Skeletal muscle satellite cell (primary cell): ENCODE results near the gene SENP7. TPM values are rescaled to one million over a fixed set of nuclear protein-coding genes. Genes with fewer than 3 reads are reported as not detected.
"Not testable (repeated sequence)": the region's sequence is repeated elsewhere in the genome, so short reads cannot be mapped to it uniquely, and the experiment has no call there.

Experiments
- H3K27me3 ChIP-seq: 2 replicates; pipeline ENCODE4 v1.7.0; 2013; ENCODE audit warnings: low read length; ENCODE audit not compliant: control insufficient read depth, insufficient read depth
- H3K36me3 ChIP-seq: 2 replicates; pipeline ENCODE4 v1.7.0; 2013; ENCODE audit warnings: mild to moderate bottlenecking, control low read depth, low read length; ENCODE audit not compliant: insufficient read depth
- H3K4me1 ChIP-seq: 2 replicates; pipeline ENCODE4 v1.7.0; 2013; ENCODE audit warnings: low read length; ENCODE audit not compliant: control insufficient read depth, insufficient read depth
- H3K4me2 ChIP-seq: 2 replicates; pipeline ENCODE4 v1.7.0; 2013; ENCODE audit warnings: mild to moderate bottlenecking, low read length
- H3K4me3 ChIP-seq: 2 replicates; pipeline ENCODE4 v1.7.0; 2013; ENCODE audit warnings: low read length
- H3K9ac ChIP-seq: 2 replicates; pipeline ENCODE4 v1.7.0; 2013; ENCODE audit warnings: mild to moderate bottlenecking, low read depth, low read length, moderate library complexity
- H3K9me3 ChIP-seq: replicated peaks from 2 replicates; pipeline ENCODE4 v1.7.0; 2013; ENCODE audit warnings: mild to moderate bottlenecking, control low read depth, low read length
- total RNA-seq: library from RNA; depleted of rRNA; stranded (reverse); fragments of >200 nt; gene quantifications from 2 replicates; pipeline ENCODE4 v1.2.3, GENCODE V29; 2012; rRNA removed

SENP7 gene, protein sequence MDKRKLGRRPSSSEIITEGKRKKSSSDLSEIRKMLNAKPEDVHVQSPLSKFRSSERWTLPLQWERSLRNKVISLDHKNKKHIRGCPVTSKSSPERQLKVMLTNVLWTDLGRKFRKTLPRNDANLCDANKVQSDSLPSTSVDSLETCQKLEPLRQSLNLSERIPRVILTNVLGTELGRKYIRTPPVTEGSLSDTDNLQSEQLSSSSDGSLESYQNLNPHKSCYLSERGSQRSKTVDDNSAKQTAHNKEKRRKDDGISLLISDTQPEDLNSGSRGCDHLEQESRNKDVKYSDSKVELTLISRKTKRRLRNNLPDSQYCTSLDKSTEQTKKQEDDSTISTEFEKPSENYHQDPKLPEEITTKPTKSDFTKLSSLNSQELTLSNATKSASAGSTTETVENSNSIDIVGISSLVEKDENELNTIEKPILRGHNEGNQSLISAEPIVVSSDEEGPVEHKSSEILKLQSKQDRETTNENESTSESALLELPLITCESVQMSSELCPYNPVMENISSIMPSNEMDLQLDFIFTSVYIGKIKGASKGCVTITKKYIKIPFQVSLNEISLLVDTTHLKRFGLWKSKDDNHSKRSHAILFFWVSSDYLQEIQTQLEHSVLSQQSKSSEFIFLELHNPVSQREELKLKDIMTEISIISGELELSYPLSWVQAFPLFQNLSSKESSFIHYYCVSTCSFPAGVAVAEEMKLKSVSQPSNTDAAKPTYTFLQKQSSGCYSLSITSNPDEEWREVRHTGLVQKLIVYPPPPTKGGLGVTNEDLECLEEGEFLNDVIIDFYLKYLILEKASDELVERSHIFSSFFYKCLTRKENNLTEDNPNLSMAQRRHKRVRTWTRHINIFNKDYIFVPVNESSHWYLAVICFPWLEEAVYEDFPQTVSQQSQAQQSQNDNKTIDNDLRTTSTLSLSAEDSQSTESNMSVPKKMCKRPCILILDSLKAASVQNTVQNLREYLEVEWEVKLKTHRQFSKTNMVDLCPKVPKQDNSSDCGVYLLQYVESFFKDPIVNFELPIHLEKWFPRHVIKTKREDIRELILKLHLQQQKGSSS
- 5.2 and 5.3 TPM in 2 replicates for total RNA-seq

GRCh38 chr3:101512646-101513418 lies at the start of gene SENP7:
Gene SENP7 (minus strand): TSS chr3:101513212. CDS start chr3:101513130, 82 bp downstream.
- Histone ChIP-seq H3K36me3 (no peaks in the 10 kb centered on the region), H3K9ac (peak within 1 kb of the TSS; percentile 98), H3K27me3 (peaks cover 4% of the 10 kb centered on the region), H3K4me3 (peak within 1 kb of the TSS; percentile 82), H3K9me3 (no peaks in the 10 kb centered on the region), H3K4me1 (peaks cover 5% of the 10 kb centered on the region), H3K4me2 (peak within 1 kb of the TSS; percentile 80)

DNA sequence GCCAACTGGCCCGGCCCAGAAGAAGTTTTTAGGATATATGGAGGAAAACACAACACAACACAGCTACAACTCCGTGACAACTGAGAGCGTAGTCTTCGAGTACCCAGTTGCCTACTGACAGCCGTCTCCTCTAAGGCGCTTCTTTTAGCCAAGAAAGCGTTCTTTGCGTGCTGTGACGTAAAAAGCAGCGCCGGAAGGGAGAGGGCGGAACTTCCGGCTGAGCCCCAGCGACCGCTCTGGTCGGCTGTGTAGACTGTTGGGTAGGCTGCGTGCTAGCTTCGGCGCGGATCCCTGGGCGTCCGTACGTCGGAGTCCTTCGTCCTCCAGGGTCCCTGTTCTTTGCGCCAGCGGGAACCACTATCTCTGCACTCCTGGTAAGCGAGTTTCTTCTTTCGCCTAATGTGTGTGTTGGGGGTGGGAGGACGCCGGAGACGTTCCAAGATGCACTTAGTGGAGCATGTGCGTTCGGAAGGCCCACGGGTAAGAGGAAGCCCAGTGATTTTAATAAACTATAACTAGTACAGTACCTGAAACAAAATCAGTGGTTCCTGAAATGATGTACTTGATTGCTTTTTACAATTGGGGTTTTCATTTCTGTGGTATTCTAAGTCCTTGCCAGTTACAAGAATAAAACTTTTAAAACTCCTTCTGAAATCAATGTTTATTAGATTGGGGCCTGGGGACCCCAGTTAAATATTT lies 48.8 kb upstream of the SENP7 start, which contains the start of gene TRMT10C:
TRMT10C (plus strand) TSS at position 239 of the 699 bp plus-strand sequence. CDS start 2,914 bp downstream, outside the sequence.
- H3K9me3 ChIP-seq, result no peaks in the 10 kb centered on the region

DNA sequence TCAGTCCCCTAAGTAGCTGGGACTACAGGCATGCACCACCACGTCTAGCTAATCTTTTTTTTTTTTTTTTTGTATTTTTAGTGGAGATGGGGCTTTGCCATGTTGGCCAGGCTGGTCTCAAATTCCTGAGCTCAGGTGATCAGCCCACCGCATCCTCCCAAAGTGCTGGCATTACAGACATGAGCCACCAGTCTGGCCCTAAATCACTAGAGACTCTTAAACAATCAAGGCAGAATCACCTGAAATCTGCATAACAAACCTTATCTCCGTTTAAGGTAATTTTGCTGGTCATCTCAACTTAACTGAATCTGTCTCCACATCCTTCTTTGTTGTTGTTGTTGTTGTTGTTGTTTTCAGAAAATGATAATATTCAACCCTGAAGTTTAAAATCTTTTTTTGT lies 43.1 kb upstream of the SENP7 start:
- H3K9ac ChIP-seq, result no peak overlapping the region
- no peak overlapping the region for H3K4me3 ChIP-seq
- H3K4me2 ChIP-seq, result no peak overlapping the region
- H3K9me3 ChIP-seq, result no peaks in the 10 kb centered on the region
- no peaks in the 10 kb centered on the region for H3K4me1 ChIP-seq
- no peaks in the 10 kb centered on the region for H3K36me3 ChIP-seq
- H3K27me3 ChIP-seq, result peaks cover 25% of the 10 kb centered on the region

More for the DNA sequence above, 48.8 kb upstream of the SENP7 start, which contains the start of gene TRMT10C:
- peaks cover 6% of the 10 kb centered on the region for H3K4me1 ChIP-seq
- peaks cover 15% of the 10 kb centered on the region for H3K36me3 ChIP-seq
- H3K9ac ChIP-seq, result peak within 1 kb of the TSS; percentile 92
- peaks cover 14% of the 10 kb centered on the region for H3K27me3 ChIP-seq
- peak within 1 kb of the TSS; percentile 80 for H3K4me2 ChIP-seq
- H3K4me3 ChIP-seq, result peak within 1 kb of the TSS; percentile 89

DNA sequence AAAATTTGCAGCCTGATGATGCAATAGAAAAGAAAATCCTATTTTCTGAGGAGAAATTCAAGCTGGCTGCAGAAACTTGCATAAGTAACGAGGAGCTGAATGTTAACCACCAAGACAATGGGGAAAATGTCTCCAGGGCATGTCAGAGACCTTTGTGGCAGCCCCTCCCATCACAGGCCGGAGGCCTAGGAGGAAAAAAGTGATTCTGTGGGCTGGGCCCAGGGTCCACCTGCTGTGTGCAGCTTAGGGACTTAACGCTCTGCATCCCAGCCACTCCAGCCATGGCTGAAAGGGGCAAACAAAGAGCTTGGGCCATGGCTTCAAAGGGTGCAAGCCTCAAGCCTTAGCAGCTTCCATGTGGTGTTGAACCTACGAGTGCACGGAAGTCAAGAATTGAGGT lies 40.4 kb upstream of the SENP7 start:
- H3K36me3 ChIP-seq, H3K9ac ChIP-seq, H3K4me3 ChIP-seq, H3K9me3 ChIP-seq, H3K4me1 ChIP-seq, H3K4me2 ChIP-seq: not testable (repeated sequence)
- peaks cover 29% of the 10 kb centered on the region for H3K27me3 ChIP-seq

DNA sequence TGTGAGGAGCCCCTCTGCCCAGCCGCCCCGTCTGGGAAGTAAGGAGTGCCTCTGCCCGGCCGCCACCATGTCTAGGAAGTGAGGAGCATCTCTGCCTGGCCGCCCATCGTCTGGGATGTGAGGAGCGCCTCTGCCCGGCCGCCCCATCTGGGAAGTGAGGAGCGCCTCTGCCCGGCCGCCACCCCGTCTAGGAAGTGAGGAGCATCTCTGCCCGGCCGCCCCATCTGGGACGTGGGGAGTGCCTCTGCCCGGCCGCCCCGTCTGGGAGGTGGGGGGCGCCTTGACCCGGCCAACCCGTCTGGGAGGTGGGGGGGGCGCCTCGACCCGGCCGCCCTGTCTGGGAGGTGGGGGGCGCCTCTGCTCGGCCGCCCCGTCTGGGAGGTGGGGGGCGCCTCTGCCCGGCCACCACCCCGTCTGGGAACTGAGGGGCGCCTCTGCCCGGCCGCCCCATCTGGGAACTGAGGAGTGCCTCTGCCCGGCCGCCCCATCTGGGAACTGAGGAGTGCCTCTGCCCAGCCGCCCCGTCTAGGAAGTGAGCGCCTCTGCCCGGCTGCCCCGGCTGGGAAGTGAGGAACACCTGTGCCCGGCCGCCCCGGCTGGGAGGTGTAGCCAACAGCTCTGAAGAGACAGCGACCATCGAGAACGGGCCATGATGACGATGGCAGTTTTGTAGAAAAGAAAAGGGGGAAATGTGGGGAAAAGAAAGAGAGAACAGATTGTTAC lies 38.5 kb upstream of the SENP7 start:
- peaks cover 24% of the 10 kb centered on the region for H3K27me3 ChIP-seq
- not testable (repeated sequence) for H3K4me3 ChIP-seq

GRCh38 chr3:101549473-101549872 lies 36.5 kb upstream of the SENP7 start:
- no peaks in the 10 kb centered on the region for H3K9me3 ChIP-seq
- no peaks in the 10 kb centered on the region for H3K36me3 ChIP-seq
- no peak overlapping the region for H3K4me3 ChIP-seq
- peaks cover 21% of the 10 kb centered on the region for H3K27me3 ChIP-seq
- no peak overlapping the region for H3K4me2 ChIP-seq
- no peaks in the 10 kb centered on the region for H3K4me1 ChIP-seq
- no peak overlapping the region for H3K9ac ChIP-seq

More for the DNA sequence above, 38.5 kb upstream of the SENP7 start:
- H3K4me2 ChIP-seq, H3K9me3 ChIP-seq, H3K9ac ChIP-seq, H3K36me3 ChIP-seq, H3K4me1 ChIP-seq: not testable (repeated sequence)

DNA sequence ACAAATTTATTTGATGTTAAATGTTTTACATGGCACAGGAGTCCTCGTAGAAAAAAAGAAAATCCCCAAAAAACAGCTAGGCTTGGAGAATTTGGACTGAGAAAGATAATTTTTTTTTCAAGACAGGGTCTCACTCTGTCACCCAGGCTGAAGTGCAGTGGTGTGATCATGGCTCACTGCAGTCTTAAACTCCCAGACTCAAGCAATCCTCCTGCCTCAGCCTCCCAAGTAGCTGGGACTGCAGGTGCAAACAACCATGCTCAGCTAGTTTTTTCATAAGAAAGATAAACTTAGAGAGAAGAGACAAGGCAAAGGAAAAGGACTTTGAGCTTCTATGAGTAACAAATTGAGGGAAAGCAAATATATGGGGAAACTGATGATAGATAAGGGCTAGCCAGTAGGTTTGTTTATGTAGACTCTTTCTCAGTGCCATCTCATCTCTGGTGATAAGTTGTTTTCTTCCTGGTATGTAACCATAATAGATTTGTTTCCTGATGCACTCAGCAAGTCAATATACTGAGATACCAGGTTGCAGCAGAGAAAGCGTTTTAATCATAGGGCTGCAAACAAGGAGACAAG lies 35.6 kb upstream of the SENP7 start:
- H3K9me3 ChIP-seq, result no peaks in the 10 kb centered on the region
- H3K9ac ChIP-seq, result no peak overlapping the region
- no peaks in the 10 kb centered on the region for H3K36me3 ChIP-seq
- H3K27me3 ChIP-seq, result peaks cover 26% of the 10 kb centered on the region
- no peaks in the 10 kb centered on the region for H3K4me1 ChIP-seq
- no peak overlapping the region for H3K4me3 ChIP-seq
- no peak overlapping the region for H3K4me2 ChIP-seq

- H3K9ac ChIP-seq, result no peak overlapping the region
- H3K36me3 ChIP-seq, result no peaks in the 10 kb centered on the region
- H3K4me1 ChIP-seq, result no peaks in the 10 kb centered on the region
- no peak overlapping the region for H3K4me3 ChIP-seq
- H3K4me2 ChIP-seq, result no peak overlapping the region
- peaks cover 25% of the 10 kb centered on the region for H3K27me3 ChIP-seq
- H3K9me3 ChIP-seq, result no peaks in the 10 kb centered on the region
These were observed 31.3 kb upstream of the SENP7 start for GRCh38 chr3:101544161-101544850.

DNA sequence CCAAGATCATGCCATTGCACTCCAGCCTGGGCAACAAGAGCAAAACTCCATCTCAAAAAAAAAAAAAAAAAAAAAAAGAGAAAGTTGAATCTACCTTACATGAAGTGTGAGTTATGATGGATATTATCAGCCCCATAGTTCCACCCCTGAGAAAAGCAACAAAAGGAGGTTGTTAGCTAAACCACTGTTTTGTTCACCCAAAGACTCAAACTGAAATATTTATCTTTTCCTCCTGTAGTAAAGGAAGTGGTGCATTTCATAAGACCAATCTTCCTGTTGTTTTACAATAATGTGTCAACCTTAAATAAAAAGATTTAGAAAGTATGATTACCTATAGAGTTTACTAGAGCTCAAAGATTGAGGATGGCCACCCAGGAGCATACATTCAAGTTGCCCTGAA lies 29.9 kb upstream of the SENP7 start:
- Histone ChIP-seq H3K4me3 (no peak overlapping the region), H3K4me1 (no peaks in the 10 kb centered on the region), H3K36me3 (no peaks in the 10 kb centered on the region), H3K9me3 (no peaks in the 10 kb centered on the region), H3K9ac (no peak overlapping the region), H3K27me3 (peaks cover 16% of the 10 kb centered on the region), H3K4me2 (no peak overlapping the region)
